Retinal pigment epithelial cell (primary cell): ENCODE data around the gene PADI6.

ENCODE experiments used
- DNase-seq: peaks from one replicate; pipeline ENCODE4 v3.0.0-alpha.2; 2010; ENCODE audit warnings: low read depth
- H3K4me3 ChIP-seq: 2 replicates; pipeline ENCODE4 v1.5.1; 2011; ENCODE audit warnings: mild to moderate bottlenecking, low read length, control low read depth, moderate library complexity
- CTCF ChIP-seq: conservative IDR thresholded peaks from 2 replicates; pipeline ENCODE4 v1.5.1; 2011; ENCODE audit warnings: low read depth, low read length, control low read depth, inconsistent platforms

Gene PADI6

GRCh38 chr1:17434601-17435000 is 62.6 kb downstream of the PADI6 start:
- no peak for DNase-seq
- no peak overlapping the region for H3K4me3 ChIP-seq
- no peak for TF ChIP-seq CTCF

GRCh38 chr1:17436380-17437174 is 64.6 kb downstream of the PADI6 start:
- H3K4me3 ChIP-seq: peak overlapping the region; percentile 71
- TF ChIP-seq CTCF: no peak
- no peak for DNase-seq

- TF ChIP-seq CTCF: no peak
- peak overlapping the region; percentile 71 for H3K4me3 ChIP-seq
- DNase-seq: no peak
These were observed 65.2 kb downstream of the PADI6 start for GRCh38 chr1:17437260-17437579.

- TF ChIP-seq CTCF: no peak
- H3K4me3 ChIP-seq: peak overlapping the region; percentile 96
These were observed 65.8 kb downstream of the PADI6 start for GRCh38 chr1:17437580-17438317.

GRCh38 chr1:17438318-17439249 is 66.6 kb downstream of the PADI6 start:
- no peak for TF ChIP-seq CTCF
- H3K4me3 ChIP-seq: peak overlapping the region; percentile 96
- DNase-seq: no peak

More at GRCh38 chr1:17437580-17438317, 65.8 kb downstream of the PADI6 start:
- no peak for DNase-seq

GRCh38 chr1:17439250-17440073 is 67.5 kb downstream of the PADI6 start, which contains the start of gene RCC2:
Gene RCC2, minus strand, starts transcription at chr1:17439677. Its CDS starts 1,163 bp downstream, at chr1:17438514.
- no peak for TF ChIP-seq CTCF
- H3K4me3 ChIP-seq: peak within 1 kb of the TSS; percentile 96
- no peak for DNase-seq
